HG02981 (cell line): Measurements from ENCODE around the gene FAF1.
"Not testable (repeated sequence)": the region's sequence is repeated elsewhere in the genome, so short reads cannot be mapped to it uniquely, and the experiment has no call there.

Experiments used
- ATAC-seq: cut with Tn5 transposase; IDR thresholded peaks from one replicate; pipeline ENCODE4 v1.9.1; 2021; ENCODE audit warnings: mild to moderate bottlenecking, moderate library complexity; ENCODE audit not compliant: unreplicated experiment

The FAF1 gene

DNA sequence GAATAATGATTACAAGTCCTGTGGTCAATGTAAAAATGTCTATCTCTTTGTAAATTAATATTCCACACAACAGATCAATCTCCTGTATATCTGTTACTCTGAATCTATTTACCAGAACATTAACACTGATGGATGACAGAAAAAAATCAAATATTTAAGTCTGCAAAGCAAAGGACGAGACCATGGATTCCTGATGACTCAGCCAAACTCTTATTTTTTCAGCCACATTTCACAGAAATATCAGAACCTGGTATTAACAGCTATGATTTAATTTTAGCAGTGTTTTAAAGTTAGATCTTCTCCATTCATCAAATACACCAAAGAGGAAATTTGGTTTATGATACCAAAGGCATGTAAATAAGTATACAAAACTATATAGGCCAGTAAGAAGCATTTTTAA, 46.1 kb downstream of the FAF1 start:
- no peak for ATAC-seq

DNA sequence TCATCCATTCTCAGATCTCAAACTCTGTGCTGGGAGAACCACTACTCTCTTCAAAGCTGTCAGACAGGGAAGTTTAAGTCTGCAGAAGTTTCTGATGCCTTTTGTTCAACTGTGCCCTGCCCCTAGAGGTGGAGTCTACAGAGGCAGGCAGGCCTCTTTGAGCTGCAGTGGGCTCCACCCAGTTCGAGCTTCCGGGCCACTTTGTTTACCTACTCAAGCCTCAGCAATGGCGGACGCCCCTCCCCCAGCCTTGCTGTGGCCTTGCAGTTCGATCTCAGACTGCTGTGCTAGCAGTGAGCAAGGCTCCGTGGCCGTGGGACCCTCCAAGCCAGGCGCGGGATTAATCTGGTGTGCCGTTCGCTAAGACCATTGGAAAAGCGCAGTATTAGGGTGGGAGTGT, 49.7 kb downstream of the FAF1 start:
- ATAC-seq, result not testable (repeated sequence)

DNA sequence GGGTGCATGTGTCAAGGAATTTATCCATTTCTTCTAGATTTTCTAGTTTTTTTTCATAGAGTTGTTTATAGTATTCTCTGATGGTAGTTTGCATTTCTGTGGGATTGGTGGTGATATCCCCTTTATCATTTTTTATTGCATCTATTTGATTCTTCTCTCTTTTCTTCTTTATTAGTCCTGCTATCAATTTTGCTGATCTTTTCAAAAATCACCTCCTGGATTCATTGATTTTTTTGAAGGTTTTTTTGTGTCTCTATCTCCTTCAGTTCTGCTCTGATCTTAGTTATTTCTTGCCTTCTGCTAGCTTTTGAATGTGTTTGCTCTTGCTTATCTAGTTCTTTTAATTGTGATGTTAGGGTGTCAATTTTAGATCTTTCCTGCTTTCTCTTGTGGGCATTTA, 52.5 kb downstream of the FAF1 start:
- not testable (repeated sequence) for ATAC-seq

GRCh38 chr1:50906050-50906449, 54.0 kb downstream of the FAF1 start:
- ATAC-seq, result not testable (repeated sequence)

DNA sequence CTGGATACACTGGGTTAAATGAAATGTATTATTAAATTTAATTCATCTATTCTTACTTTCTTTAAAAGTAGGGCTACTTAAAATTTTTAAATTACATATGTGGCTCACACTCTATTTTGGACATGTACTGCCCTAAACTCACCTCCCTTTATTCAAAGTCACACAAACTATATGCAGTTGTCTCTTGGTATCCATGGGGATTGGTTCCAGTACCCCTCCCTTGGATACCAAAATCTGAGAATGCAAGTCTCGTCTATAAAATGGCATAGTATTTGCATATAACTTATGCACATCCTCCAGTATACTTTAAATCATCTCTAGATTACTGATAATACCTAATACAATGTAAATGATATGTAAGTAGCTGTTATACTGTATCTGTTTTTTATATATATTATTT, 57.6 kb downstream of the FAF1 start:
- ATAC-seq, result no peak

- no peak for ATAC-seq
Measured at GRCh38 chr1:50901872-50902271, 58.2 kb downstream of the FAF1 start.

DNA sequence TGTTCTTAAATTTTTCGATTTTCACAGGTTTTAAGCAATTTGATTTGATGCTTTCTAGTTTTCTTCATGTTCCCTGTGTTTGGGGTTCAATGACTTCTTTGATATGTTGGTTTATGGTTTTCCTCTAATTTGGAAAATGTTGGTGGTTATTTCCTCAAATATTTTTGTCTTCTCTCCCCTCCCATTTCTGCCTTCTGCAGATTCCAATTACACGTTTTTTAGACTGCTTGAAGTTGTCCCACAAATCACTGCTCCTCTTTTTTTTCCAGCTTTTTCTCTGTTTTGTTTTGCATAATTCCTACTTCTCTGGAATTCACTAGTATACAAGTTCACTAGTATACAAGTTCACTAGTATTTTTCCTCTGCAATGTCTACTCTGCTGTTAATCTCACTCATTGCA, 61.3 kb downstream of the FAF1 start:
- ATAC-seq, result no peak

- no peak for ATAC-seq
Measured at GRCh38 chr1:50894340-50894739, 65.7 kb downstream of the FAF1 start.

GRCh38 chr1:50893466-50893865, 66.6 kb downstream of the FAF1 start:
- no peak for ATAC-seq

DNA sequence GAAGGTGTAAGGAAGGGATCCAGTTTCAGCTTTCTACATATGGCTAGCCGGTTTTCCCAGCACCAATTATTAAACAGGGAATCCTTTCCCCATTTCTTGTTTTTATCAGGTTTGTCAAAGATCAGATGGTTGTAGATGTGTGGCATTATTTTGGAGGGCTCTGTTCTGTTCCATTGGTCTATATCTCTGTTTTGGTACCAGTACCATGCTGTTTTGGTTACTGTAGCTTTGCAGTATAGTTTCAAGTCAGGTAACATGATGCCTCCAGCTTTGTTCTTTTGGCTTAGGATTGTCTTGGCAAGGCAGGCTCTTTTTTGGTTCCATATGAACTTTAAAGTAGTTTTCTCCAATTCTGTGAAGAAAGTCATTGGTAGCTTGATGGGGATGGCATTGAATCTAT, 72.5 kb downstream of the FAF1 start:
- ATAC-seq, result not testable (repeated sequence)

DNA sequence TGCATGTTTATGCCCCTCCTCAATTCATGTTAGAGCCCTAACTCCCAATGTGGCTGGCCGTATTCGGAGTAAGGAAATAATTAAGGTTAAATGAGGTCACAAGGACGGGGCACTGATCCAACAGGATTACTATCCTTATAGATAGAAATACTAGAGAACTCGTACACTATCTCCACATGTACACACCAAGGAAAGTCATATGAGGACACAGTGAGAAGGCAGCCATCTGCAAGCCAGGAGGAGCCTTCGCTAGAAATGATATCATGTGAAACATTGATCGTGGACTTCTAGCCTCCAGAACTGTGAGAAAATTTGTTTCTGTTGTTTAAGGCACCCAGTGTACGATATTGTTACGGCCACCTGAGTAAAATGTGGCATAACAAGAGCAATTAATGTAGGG, 79.7 kb downstream of the FAF1 start:
- ATAC-seq, result no peak

- no peak for ATAC-seq
Measured at GRCh38 chr1:50879137-50879536, 80.9 kb downstream of the FAF1 start.

GRCh38 chr1:50878434-50878833, 81.6 kb downstream of the FAF1 start:
- no peak for ATAC-seq

DNA sequence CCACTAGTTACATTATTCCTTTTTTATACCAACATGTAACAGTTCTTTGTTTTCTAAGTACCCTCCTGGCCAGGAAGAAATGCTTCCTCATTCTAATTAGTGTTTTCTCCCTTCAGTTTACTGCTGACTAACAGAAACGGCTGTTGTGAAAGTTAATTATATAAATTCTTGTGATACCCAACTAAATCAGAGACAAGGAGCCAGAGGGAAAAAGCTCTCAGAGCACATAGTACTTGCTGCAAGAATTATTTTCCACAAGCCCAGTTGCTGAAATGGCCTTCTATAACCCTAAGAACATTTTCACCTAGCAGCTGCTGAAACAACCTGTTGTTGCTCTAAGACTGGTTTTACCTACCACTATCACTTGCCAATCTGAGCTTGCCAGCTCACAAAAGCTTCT, 82.4 kb downstream of the FAF1 start:
- no peak for ATAC-seq

- peak; percentile 95 for ATAC-seq
Measured at GRCh38 chr1:50873458-50874187, 86.4 kb downstream of the FAF1 start.

DNA sequence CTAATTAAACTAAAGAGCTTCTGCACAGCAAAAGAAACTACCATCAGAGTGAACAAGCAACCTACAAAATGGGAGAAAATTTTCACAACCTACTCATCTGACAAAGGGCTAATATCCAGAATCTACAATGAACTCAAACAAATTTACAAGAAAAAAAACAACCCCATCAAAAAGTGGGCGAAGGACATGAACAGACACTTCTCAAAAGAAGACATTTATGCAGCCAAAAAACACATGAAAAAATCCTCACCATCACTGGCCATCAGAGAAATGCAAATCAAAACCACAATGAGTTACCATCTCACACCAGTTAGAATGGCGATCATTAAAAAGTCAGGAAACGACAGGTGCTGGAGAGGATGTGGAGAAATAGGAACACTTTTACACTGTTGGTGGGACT, 95.2 kb downstream of the FAF1 start:
- not testable (repeated sequence) for ATAC-seq

DNA sequence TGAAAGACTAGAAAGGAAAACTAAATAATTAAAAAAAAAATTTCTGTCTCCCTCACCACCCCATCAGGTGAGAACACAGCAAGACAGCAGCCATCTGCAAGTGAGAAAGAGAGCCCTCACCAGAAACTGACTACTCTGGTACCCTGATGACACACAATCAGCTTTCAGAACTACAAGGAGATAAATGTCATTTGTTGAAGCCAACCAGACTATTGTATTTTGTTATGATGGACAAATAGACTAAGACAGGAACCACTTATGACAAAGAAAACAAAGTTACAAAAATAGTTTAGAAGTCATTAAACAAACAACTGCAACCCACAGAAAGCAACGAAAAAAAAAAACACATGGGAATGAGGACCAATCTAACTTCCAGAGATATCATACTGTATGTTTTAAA, 98.3 kb downstream of the FAF1 start:
- ATAC-seq, result no peak

- no peak for ATAC-seq
Measured at GRCh38 chr1:50860702-50861101, 99.4 kb downstream of the FAF1 start.

DNA sequence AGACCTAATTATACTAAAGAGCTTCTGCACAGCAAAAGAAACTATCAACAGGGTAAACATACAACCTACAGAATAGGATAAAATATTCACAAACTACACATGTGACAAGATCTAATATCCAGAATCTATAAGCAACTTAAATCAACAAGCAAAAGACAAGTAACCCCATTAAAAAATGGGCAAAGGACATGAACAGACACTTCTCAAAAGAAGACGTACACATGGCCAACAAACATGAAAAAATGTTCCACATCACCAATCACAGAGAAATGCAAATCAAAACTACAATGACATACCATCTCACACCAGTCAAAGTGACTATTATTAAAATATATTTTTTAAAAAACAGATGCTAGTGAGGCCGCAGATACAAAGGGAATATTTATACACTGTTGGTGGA, 99.8 kb downstream of the FAF1 start:
- ATAC-seq, result no peak

GRCh38 chr1:50859657-50860056, 100.4 kb downstream of the FAF1 start:
- ATAC-seq, result no peak

GRCh38 chr1:50858761-50859160, 101.3 kb downstream of the FAF1 start:
- no peak for ATAC-seq

- no peak for ATAC-seq
Measured at GRCh38 chr1:50857702-50858101, 102.4 kb downstream of the FAF1 start.

DNA sequence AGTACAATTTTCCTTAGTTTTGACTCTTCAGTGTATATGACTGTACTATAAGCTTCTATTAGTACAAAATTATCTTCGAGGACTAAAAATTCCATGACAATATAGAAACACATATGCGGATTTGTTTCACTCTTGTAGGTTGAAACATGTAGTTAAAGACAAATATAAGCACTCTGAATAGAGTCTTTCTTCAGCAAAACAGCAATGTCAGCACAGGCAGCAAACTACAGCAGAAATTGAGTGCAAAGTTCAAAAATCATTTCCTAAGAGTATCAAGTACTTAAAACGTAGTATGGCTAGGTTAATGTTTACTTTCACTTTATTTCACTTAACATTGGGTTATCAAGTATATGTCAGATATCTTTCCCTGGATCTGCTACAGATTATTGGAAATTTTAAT, 106.7 kb downstream of the FAF1 start:
- ATAC-seq, result no peak
